ENCODE data around the gene CXXC4. TPM values are rescaled to one million over a fixed set of nuclear protein-coding genes. Genes with fewer than 3 reads are reported as not detected.
A peak's percentile ranks its signal among the peaks of the same experiment; 100 is the strongest.

Gene CXXC4
- 1 to 10 TPM; 2.3 to 4.2 TPM for total RNA-seq
- long read RNA-seq: 0 reads

- intact Hi-C loops (cut with DNase I): no loop called here
- ATAC-seq: peak; percentile 76 to 84
- peak; percentile 78 for DNase-seq
Observed at GRCh38 chr4:104494822-104495559, at the start of gene CXXC4. TSS of gene CXXC4 (minus strand) at chr4:104494894. CDS start at chr4:104491802, 3,092 bp downstream.

DNA sequence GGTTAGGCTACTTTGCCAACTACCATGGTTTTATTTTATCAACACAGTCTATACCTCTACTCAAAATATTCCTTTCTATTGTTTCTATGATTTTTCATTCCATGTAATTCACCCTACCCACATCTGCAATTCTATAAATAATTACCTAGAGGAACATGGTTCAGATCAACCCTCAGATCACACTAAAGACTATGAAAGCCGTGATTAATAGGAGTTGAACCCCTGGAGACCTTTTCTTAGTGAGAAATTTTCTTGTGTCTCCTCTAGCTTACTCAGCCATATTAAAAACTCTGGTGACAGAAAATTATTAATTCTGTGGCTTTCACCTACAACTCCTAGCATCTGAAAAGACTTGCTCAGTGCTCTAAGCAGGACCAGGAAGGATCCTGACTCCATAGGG is 38.5 kb upstream of the CXXC4 start:
- DNase-seq (no peak), ATAC-seq (no peak)
- intact Hi-C loops (cut with DNase I): loop anchor here in 1 of 2 donors (5.0 kb wide), 1 partner anchor 466 kb away; no protein-coding TSS in a partner anchor

DNA sequence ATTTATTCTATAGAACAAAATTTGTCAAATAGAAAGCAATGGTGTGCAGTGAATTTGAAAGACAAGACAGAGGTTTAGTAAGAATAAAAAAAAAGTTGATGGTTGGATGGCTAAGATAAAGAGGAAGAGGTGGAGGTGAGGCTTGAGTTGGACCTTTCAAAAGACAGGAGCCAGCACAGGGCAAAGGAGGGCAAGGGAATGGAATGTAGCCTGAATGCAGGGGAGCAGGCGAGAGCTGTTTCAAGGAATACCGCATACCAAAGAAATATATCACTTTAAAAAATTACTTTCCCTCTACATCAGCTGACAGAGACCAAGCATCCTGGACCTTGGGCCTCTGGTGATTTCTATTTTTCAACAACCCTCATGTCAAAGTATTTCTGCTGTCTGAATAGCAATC is 38.0 kb upstream of the CXXC4 start:
- intact Hi-C loops (cut with DNase I): loop anchor here in 1 of 2 donors (5.0 kb wide), 1 partner anchor 465 kb away; no protein-coding TSS in a partner anchor
- DNase-seq: no peak
- ATAC-seq: peak in 1 of 2 donors; percentile 42

DNA sequence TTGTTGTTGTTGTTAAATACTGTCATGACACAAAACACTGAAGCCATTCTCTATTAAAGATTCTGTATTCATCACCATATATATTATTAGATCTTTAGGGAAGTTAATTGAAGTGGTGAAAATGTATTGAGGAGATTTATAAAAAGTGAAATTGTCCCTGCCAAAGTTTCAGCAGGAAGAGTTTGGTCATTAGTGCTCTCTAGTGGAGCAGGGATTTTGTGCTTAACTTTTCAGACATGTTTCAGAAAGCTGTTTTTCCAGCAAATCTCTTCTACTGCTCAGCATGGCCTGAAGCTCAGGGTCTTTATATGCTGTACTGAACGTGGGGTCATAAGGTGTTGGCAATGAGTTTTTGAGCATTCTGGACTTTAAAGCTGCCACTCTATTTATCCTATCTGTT is 36.7 kb upstream of the CXXC4 start:
- intact Hi-C loops (cut with DNase I): loop anchor here in 1 of 2 donors (5.0 kb wide), 1 partner anchor 464 kb away; no protein-coding TSS in a partner anchor
- DNase-seq (no peak), ATAC-seq (no peak)

DNA sequence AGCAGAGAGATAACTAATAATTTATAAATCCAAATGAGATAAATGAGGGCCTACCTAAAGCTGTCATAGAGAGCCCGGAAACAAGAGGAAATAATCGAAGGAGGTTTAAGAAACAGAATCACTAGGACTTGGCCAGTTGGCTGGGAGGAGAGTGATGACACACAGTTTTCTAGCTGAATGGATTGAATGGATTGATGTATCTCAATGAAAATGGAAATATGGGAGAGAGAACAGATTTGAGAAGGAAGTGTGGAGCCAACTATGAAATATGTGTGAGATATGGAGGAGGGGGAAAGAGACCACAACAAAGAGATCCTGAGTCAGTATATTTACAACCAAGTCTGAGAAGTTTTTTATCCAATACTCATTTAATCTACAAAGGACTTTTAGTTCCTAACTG is 35.7 kb upstream of the CXXC4 start:
- no peak for DNase-seq
- intact Hi-C loops (cut with DNase I): loop anchor here in 1 of 2 donors (5.0 kb wide), 1 partner anchor 463 kb away; no protein-coding TSS in a partner anchor
- ATAC-seq: no peak

- DNase-seq (no peak), ATAC-seq (no peak)
- intact Hi-C loops (cut with DNase I): no loop called here
Observed at GRCh38 chr4:104524591-104524990, 29.9 kb upstream of the CXXC4 start.

GRCh38 chr4:104524026-104524425 is 29.3 kb upstream of the CXXC4 start:
- ATAC-seq (no peak), DNase-seq (no peak)
- intact Hi-C loops (cut with DNase I): no loop called here

DNA sequence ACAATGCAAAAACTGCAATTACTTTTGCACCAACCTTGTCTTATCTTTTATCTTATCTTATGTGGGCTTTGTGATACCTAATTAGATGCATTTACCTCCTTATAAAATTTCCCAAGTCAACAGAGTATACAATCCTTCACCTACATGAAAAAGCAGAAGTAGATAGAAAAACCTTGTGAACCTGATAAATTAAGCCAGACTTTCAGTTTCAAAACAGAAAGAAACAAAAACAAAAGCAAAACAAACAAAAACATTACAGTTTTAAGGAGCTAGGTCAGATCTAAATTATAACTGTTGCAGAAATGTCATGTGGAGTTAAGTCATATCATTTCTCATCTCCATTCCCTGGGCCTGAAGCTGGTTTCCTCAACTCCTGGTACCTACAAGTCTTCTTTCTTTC is 24.9 kb upstream of the CXXC4 start:
- DNase-seq: no peak
- intact Hi-C loops (cut with DNase I): no loop called here
- ATAC-seq: no peak

GRCh38 chr4:104516884-104517283 is 22.2 kb upstream of the CXXC4 start:
- no peak for DNase-seq
- intact Hi-C loops (cut with DNase I): no loop called here
- no peak for ATAC-seq

- intact Hi-C loops (cut with DNase I): no loop called here
- ATAC-seq (no peak), DNase-seq (no peak)
Observed at GRCh38 chr4:104508224-104508623, 13.5 kb upstream of the CXXC4 start.

- ATAC-seq: no peak
- intact Hi-C loops (cut with DNase I): no loop called here
- DNase-seq: no peak
Observed at GRCh38 chr4:104507112-104507511, 12.4 kb upstream of the CXXC4 start.

- DNase-seq (no peak), ATAC-seq (no peak)
- intact Hi-C loops (cut with DNase I): no loop called here
Observed at GRCh38 chr4:104504536-104504935, 9.8 kb upstream of the CXXC4 start.

GRCh38 chr4:104502471-104502870 is 7.8 kb upstream of the CXXC4 start:
- ATAC-seq (no peak), DNase-seq (no peak)
- intact Hi-C loops (cut with DNase I): no loop called here

DNA sequence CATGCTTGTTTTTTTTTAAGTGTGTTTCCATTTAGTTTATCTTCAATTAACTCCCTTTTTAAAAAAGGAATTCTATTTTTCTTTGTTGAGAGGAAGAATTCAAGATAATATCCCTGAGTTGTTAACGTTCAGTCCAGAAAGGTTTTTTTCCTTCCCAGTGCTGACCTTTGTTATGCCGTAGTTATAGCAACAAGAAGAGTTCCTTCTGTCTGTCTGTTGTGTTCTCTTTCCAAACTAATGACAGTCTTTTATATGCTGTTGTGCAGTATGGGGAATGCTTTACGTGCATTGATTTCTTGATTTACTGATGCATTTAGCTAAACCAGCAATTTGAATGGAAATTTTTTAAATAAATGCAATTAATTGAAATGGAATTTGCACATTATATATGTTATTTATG is 6.6 kb upstream of the CXXC4 start:
- intact Hi-C loops (cut with DNase I): no loop called here
- DNase-seq: no peak
- ATAC-seq: peak in 1 of 2 donors; percentile 72

- intact Hi-C loops (cut with DNase I): no loop called here
- DNase-seq: no peak
- ATAC-seq: peak; percentile 57 to 75
Observed at GRCh38 chr4:104500442-104500841, 5.7 kb upstream of the CXXC4 start.

DNA sequence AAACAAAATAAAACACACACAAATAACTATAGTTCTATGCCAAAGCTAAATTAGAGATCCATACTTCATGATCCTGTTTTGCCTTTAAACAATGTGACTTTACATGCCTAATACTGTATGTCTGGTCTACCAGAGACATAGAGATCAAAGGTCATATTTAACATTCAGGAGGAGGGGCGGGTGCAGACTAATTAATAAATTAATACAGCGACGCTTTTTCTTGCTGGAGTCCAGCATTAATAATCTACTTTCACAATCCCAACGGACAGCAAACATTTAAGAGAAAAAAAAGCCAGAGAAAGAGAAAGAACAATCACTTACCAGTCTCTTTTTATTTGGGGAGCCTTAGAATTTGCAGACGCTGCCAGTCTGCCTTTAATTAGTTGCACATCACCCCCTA is 509 bp downstream of the CXXC4 start:
- ATAC-seq: no peak
- intact Hi-C loops (cut with DNase I): no loop called here
- DNase-seq: no peak

GRCh38 chr4:104493081-104493831 is 1.4 kb downstream of the CXXC4 start:
- no peak for DNase-seq
- ATAC-seq: no peak
- intact Hi-C loops (cut with DNase I): no loop called here

DNA sequence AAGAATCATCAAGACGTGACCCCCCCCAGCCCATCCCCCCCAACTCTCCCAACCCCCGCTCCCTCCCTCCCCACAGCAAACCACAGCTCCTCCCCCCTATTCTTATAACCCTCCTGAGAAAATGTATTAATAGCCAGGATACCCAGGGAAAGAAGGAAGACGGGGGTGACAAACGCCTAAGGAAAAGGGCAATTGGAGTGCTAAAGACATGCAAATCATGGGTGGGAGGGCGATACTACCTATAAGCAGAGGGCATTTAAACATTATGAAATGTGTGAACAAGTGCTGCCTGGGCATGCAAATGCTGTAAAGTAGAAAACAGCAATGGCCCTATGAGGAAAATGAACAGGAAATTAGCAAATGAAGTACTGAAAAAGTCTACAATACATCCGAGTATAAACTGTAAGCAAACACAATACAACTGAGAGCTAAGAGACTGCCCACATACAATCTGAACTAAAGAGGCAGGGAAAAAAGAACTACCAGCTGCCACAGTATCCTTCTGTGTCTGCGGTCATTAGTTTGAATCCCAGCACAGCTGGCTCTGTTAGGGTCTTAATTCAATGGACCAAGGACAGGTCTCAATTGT is 2.4 kb downstream of the CXXC4 start:
- DNase-seq (no peak), ATAC-seq (peak in 1 of 2 donors; percentile 3)
- intact Hi-C loops (cut with DNase I): no loop called here

DNA sequence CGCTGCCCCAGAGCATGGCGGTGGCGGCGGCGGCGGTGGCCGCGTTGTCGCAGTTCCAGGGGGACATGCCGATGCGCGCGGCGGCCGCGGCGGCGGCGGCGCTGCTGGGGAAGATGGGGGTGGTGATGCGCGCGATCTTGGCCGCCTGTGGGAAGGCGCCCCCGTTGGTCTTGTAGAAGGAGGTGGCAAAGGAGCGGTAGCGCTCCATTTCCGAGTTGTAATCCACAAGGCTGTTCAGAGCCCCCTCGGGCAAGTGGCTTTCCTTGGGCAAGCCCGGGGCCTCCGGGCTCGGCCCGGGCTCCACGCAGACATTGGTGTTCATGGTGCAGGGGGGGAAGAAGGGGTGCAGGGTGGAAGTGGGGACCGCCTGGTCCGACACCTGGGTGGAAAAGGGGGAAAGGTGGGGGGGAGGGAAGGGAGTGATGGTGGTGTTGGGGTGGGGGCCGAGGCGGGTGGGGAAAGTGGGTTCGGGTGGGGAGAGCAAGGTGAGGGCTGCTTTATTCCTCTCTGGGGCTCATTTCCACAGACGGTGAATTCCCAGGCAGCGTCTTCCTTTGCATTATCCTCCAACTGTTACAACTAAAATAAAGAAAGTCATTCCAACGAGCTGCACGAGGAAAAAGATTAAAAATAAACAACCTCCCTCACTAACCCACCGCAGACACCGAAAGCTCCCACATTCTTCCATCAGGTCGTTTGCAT is 3.1 kb downstream of the CXXC4 start:
- ATAC-seq: peak in 1 of 2 donors; percentile 9
- peak; percentile 53 for DNase-seq
- intact Hi-C loops (cut with DNase I): no loop called here
